K562 (cell line): ENCODE measurements around the gene ZNF799. TPM values are rescaled to one million over a fixed set of nuclear protein-coding genes. Genes with fewer than 3 reads are reported as not detected.
A peak's percentile ranks its signal among the peaks of the same experiment; 100 is the strongest.

Experiments
- ATAC-seq: fragments of 200-7000 bp; cut with Tn5 transposase; 3 replicates; pipeline ENCODE4 v1.9.1; 2020; ENCODE audit warnings: moderate library complexity
- BruUV-seq: library from RNA; stranded (reverse); fragments of 400-500 nt; replicated peaks from 2 replicates; lab custom pipeline; 2021; lab: Mats Ljungman, UMichigan
- CTCF ChIA-PET: fragments of 300-600 bp; formaldehyde crosslinking; extraction: SDS; loops from one replicate; lab custom pipeline; 2021; ENCODE audit warnings: low intra/inter-chr PET ratio; lab: Yijun Ruan, JAX
- POLR2A ChIA-PET: fragments of 300-600, 350-650 bp; sonication (Branson Sonifier 250); formaldehyde crosslinking; extraction: SDS; loops from one replicate; lab custom pipeline; 2021; ENCODE audit warnings: antibody characterized with exemption, inconsistent platforms; lab: Yijun Ruan, JAX
- DNase-seq, 4 experiments: peaks; one replicate each; pipeline versions ENCODE4 v3.0.0 to v3.0.0-alpha.2; 2011 to 2018; ENCODE audit warnings: low spot score in 3 of 4, mixed read lengths in 3 of 4; ENCODE audit errors: extremely low read depth in 1 of 4
- FAIRE-seq: peaks from 2 replicates; lab custom pipeline; 2011; peaks lifted over from hg19 to GRCh38; lab: Jason Lieb, UNC
- H2AFZ ChIP-seq: 2 replicates; pipeline ENCODE4 v1.6.0; 2011; ENCODE audit warnings: low read depth, low read length, control low read depth, inconsistent platforms
- H3K27ac ChIP-seq: fragments of 200-600 bp; 3 replicates; pipeline ENCODE4 v1.8.0; 2011; ENCODE audit warnings: low read depth, mild to moderate bottlenecking, control low read depth, inconsistent platforms, low read length, moderate library complexity, mixed read lengths; ENCODE audit errors: extremely low read depth
- H3K27me3 ChIP-seq, 2 experiments: fragments of 300-600 bp in 1 of 2; 2 replicates in 1 of 2; 3 replicates in 1 of 2; pipeline versions ENCODE4 v1.6.0 to v1.8.0; 2011; ENCODE audit warnings: inconsistent platforms in 2 of 2, low read length in 2 of 2, mild to moderate bottlenecking in 1 of 2, mixed read lengths in 1 of 2, moderate library complexity in 1 of 2; ENCODE audit not compliant: control insufficient read depth in 2 of 2, insufficient read depth in 2 of 2
- H3K36me3 ChIP-seq: fragments of 300-600 bp; 3 replicates; pipeline ENCODE4 v1.8.0; 2011; ENCODE audit warnings: mild to moderate bottlenecking, low read length, inconsistent platforms; ENCODE audit not compliant: control insufficient read depth, insufficient read depth
- H3K4me1 ChIP-seq, 2 experiments: fragments of 200-600 bp in 1 of 2; replicated peaks in 1 of 2; 2 replicates in 1 of 2; 3 replicates in 1 of 2; pipeline versions ENCODE4 v1.5.1 to v1.8.0; 2011; ENCODE audit warnings: inconsistent platforms in 2 of 2, low read length in 2 of 2, mild to moderate bottlenecking in 1 of 2, mixed read lengths in 1 of 2, moderate library complexity in 1 of 2; ENCODE audit not compliant: control insufficient read depth in 2 of 2, insufficient read depth in 2 of 2
- H3K4me2 ChIP-seq: 2 replicates; pipeline ENCODE4 v1.6.1; 2011; ENCODE audit warnings: low read length, control low read depth, inconsistent platforms, mixed read lengths; ENCODE audit not compliant: insufficient read depth
- H3K4me3 ChIP-seq: fragments of 200-600 bp; sonication (generic), shearing (Covaris generic); 2 replicates; pipeline ENCODE4 v1.5.1; 2016; ENCODE audit warnings: control low read depth, inconsistent platforms
- H3K79me2 ChIP-seq: fragments of 200-600 bp; 3 replicates; pipeline ENCODE4 v1.8.0; 2011; ENCODE audit warnings: low read length, inconsistent platforms; ENCODE audit not compliant: control insufficient read depth, insufficient read depth
- H3K9ac ChIP-seq, 2 experiments: 2 replicates each; pipeline versions ENCODE4 v1.6.0 to v1.6.1; 2011; ENCODE audit warnings: low read depth in 2 of 2, low read length in 2 of 2, control low read depth in 1 of 2, inconsistent platforms in 1 of 2, mild to moderate bottlenecking in 1 of 2, mixed read lengths in 1 of 2; ENCODE audit not compliant: insufficient read depth in 1 of 2
- H3K9me1 ChIP-seq: one replicate; pipeline ENCODE4 v1.6.0; 2011; ENCODE audit warnings: inconsistent platforms, mild to moderate bottlenecking, low read length, moderate library complexity; ENCODE audit not compliant: control insufficient read depth, insufficient read depth
- H3K9me3 ChIP-seq: replicated peaks from 2 replicates; pipeline ENCODE4 v1.5.1; 2011; ENCODE audit warnings: low read depth, low read length, inconsistent platforms; ENCODE audit not compliant: control insufficient read depth, insufficient read depth
- H4K20me1 ChIP-seq: replicated peaks from 2 replicates; pipeline ENCODE4 v1.6.1; 2011; ENCODE audit warnings: low read length, inconsistent platforms, mixed read lengths; ENCODE audit not compliant: control insufficient read depth, insufficient read depth
- BDP1 ChIP-seq: IDR thresholded peaks from 3 replicates; pipeline ENCODE4 v1.6.1; 2011; ENCODE audit not compliant: insufficient read length, insufficient read depth
- CEBPG ChIP-seq, 3 experiments: fragments of 200-800 bp in 1 of 3; sonication (Bioruptor generic) in 1 of 3; sonication (generic) in 1 of 3; formaldehyde crosslinking in 1 of 3; IDR thresholded peaks in 2 of 3; conservative IDR thresholded peaks in 1 of 3; 2 replicates each; pipeline versions ENCODE4 v1.6.1 to v1.8.0; 2016 to 2022; ENCODE audit warnings: missing compliant biosample characterization in 2 of 3, missing genetic modification characterization in 2 of 3, mild to moderate bottlenecking in 1 of 3, missing genetic modification reagents in 1 of 3
- CUX1 ChIP-seq: fragments of 200-800 bp; sonication (Bioruptor generic); IDR thresholded peaks from 2 replicates; pipeline ENCODE4 v1.6.1; 2016; ENCODE audit warnings: missing genetic modification characterization, missing compliant biosample characterization
- EZH2 ChIP-seq: IDR thresholded peaks from 2 replicates; pipeline ENCODE4 v1.6.1; 2012; ENCODE audit warnings: low read depth, mild to moderate bottlenecking, inconsistent platforms, low read length, borderline replicate concordance
- JUND ChIP-seq, 2 experiments: IDR thresholded peaks; 2 replicates in 1 of 2; 3 replicates in 1 of 2; pipeline ENCODE4 v1.6.1; 2011; ENCODE audit warnings: borderline replicate concordance in 2 of 2, low read depth in 2 of 2, low read length in 2 of 2, improper control_type of control experiment in 1 of 2, missing biosample characterization in 1 of 2, missing genetic modification characterization in 1 of 2, missing genetic modification reagents in 1 of 2
- NCOR1 ChIP-seq: fragments of 450-650 bp; IDR thresholded peaks from 2 replicates; pipeline ENCODE4 v1.6.1; 2016; ENCODE audit warnings: mild to moderate bottlenecking, moderate library complexity
- SOX6 ChIP-seq: fragments of 450-650 bp; IDR thresholded peaks from 2 replicates; pipeline ENCODE4 v1.6.1; 2014; ENCODE audit warnings: mild to moderate bottlenecking
- WGBS: fragments of 100-300 bp; shearing (Covaris generic); methylation state at CpG from one replicate; pipeline ENCODE4 v1.1.6; 2016; ENCODE audit warnings: low coverage, mixed read lengths; ENCODE audit not compliant: insufficient coverage; ENCODE audit errors: missing lambda C conversion rate; 5-methylcytosine and 5-hydroxymethylcytosine counted together
- in situ Hi-C: fragments of 300-500 bp; cut with MboI; formaldehyde crosslinking; loops from 4 replicates; pipeline ENCODE4 v1.15.0; 2018; ENCODE audit warnings: inconsistent platforms, mixed read lengths
- intact Hi-C: fragments of 100-400 bp; cut with micrococcal nuclease; formaldehyde crosslinking; loops from 2 replicates; pipeline ENCODE4 v1.14.2; 2022
- polyA plus RNA-seq, 8 experiments: library from polyadenylated mRNA; depleted of rRNA in 4 of 8; stranded (reverse) in 5 of 8; unstranded in 3 of 8; fragments of >200 nt; fragmentation: Nextera tagmentation in 2 of 8; fragmentation: Illumina TruSeq in 1 of 8; extraction: Ambion mirVana in 2 of 8; extraction: Trizol in 1 of 8; gene quantifications; 2 replicates each; pipeline versions ENCODE4 v1.2.1 to v1.2.3, GENCODE V29; 2011 to 2014; ENCODE audit warnings: inconsistent platforms in 1 of 8, missing spikeins in 1 of 8
- total RNA-seq, 7 experiments: library from RNA; depleted of rRNA in 6 of 7; stranded (reverse); fragments of >200 nt in 6 of 7; fragmentation: Illumina TruSeq in 2 of 7; extraction: Trizol in 2 of 7; gene quantifications; 2 replicates each; pipeline versions ENCODE4 v1.2.1 to v1.2.3, GENCODE V29; 2011 to 2021; ENCODE audit warnings: low replicate concordance in 1 of 7

The ZNF799 gene
- total and polyA plus RNA-seq, 9 of the 15 experiments (the other 6 are each of a cell fraction or from before 2014, with no cell fraction given) = 0.63 to 5.5 (median 2.9) TPM

- H3K36me3 ChIP-seq = no peaks in the 10 kb centered on the region
- CTCF ChIA-PET = no interaction called here
- intact Hi-C loops = loop anchor here (2.0 kb wide), 1 partner anchor 70 kb away; the partner anchor contains the start of gene ZNF44
- DNase-seq (peak; percentile 25 to 56 (median 35)), ATAC-seq (peak; percentile 41), FAIRE-seq (peak; percentile 72)
- H2AFZ ChIP-seq = peak overlapping the region; percentile 96
- in situ Hi-C loops = no loop called here
- no peaks in the 10 kb centered on the region for H3K9me1 ChIP-seq
- 3% methylated on average over 26 of the region's 28 CpGs for WGBS
- no peaks in the 10 kb centered on the region for H4K20me1 ChIP-seq
- H3K9me3 ChIP-seq = no peaks in the 10 kb centered on the region
- H3K4me2 ChIP-seq = peak overlapping the region; percentile 79
- peak overlapping the region; percentile 86 to 97 for H3K9ac ChIP-seq
- peak overlapping the region; percentile 84 for H3K27ac ChIP-seq
- H3K79me2 ChIP-seq = peaks cover 8% of the 10 kb centered on the region; the same call in 1 of the 3 replicates
- H3K4me3 ChIP-seq = peak overlapping the region; percentile 84
- no TSS peak for BruUV-seq
- H3K27me3 ChIP-seq = no peaks in the 10 kb centered on the region; a peak in 1 of 5 replicates
- POLR2A ChIA-PET = interaction anchor here (0.5 to 1.8 kb wide), 12 partner anchors 8 to 503 kb away, joined by 3 to 7 read pairs (median 3); partner anchors contain the start of genes ZNF563 and ZNF799
- H3K4me1 ChIP-seq = peaks cover 3 to 16% of the 10 kb centered on the region in 2 experiments; a peak in 4 of 5 replicates
- TF ChIP-seq JUND (IDR thresholded peaks at IDR 0.05; ENCODE audit: borderline replicate concordance, low read depth, low read length) (no peak), JUND (tag; IDR thresholded peaks at IDR 0.05; ENCODE audit: borderline replicate concordance, low read depth, low read length) (no peak), CEBPG (CRISPR knock-in tag; IDR thresholded peaks at IDR 0.05) (no peak), CEBPG (tag; conservative IDR thresholded peaks at IDR 0.05 in 1 of 2, IDR thresholded peaks at IDR 0.05 in 1 of 2) (0 out of 4 replicates have a peak, but pooled peaks of 1 of the 2 experiments have one; percentile 9), EZH2 (no peak), NCOR1 (no peak), SOX6 (no peak), BDP1 (no peak), CUX1 (no peak)
Observed at GRCh38 chr19:12364391-12365235, 36.5 kb downstream of the ZNF799 start.
